Camera-type eye (tissue), 1 donor: ENCODE data around the gene UFL1. TPM values are rescaled to one million over a fixed set of nuclear protein-coding genes. Genes with fewer than 3 reads are reported as not detected.

ENCODE experiments used
- total RNA-seq: library from RNA; depleted of rRNA; stranded (reverse); fragments of >200 nt; gene quantifications from one replicate; pipeline ENCODE4 v1.2.3, GENCODE V29; 2014

Gene UFL1
- 43.0 TPM for total RNA-seq

DNA sequence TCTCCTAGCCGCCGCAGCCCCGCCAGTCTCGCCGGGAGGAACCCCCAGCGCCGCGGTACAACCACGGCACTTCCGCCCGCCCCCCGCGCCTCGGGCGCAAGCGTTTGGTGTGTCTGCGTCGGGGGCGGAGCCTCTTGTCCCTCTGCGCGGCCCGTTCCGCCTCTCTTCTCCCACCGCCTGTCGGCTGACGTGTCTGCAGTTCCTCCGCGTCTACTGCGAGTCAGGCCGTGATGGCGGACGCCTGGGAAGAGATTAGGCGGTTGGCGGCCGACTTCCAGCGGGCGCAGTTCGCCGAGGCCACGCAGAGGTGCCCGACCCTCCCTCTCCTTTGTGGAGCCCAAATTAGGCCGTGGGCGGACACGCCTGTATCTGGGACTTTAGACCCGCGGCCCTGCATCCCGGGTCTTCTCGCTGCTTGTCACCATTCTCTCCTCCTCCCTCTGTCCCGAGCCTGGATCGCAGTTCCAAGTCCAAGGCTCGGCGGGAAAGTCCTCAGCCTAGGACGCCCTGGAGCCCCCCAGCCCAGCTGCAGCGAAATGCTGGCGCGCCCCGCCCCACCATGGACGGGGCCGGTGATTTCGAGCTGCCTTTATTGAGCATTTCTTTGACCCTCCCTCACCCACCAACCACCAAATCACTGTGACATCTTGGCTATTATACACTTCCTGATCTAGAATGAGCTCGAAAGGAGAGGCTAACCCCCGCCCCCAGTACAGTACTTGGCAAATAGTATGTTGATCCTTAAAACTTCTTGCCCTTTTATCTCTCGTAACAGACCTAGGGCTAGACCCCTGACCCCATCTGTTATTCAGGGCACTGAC, at the start of gene UFL1:
UFL1 (plus strand) TSS at position 163 of the 821 bp plus-strand sequence; CDS start at position 231, 68 bp downstream.

DNA sequence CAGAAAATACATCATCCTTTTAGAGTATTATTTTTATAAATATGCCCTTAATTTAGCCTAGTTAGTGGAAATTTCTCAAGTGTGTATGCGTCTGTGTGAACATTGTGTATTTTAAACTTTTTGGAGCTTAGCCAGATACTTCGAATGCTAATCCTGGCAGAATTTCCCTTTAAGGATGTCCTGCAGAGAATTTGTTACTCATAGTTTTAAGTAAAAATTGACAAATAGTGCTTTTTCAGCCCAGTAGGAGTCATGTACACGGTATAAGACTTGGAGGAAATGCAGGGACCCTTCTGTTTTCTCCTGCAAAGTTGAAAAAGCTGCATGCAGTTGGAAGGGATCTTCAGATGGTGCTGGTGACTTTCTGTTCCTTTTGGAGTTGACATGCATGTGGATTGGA, 41.3 kb downstream of the UFL1 start, which contains the start of gene FHL5:
FHL5 (plus strand) TSS at position 243 of the 400 bp plus-strand sequence. CDS start 40,486 bp downstream, outside the sequence.

Other genes starting within 250 kb of the UFL1 start
- gene FHL5, start 41.3 kb downstream of the UFL1 start, total RNA-seq, result 0.60 TPM